GM23338 (cell line): Measurements from ENCODE around the gene MOCOS. TPM values are rescaled to one million over a fixed set of nuclear protein-coding genes. Genes with fewer than 3 reads are reported as not detected.
A peak's percentile ranks its signal among the peaks of the same experiment; 100 is the strongest.

Experiments used
- ATAC-seq: fragments of 200-7000 bp; cut with Tn5 transposase; 3 replicates; pipeline ENCODE4 v1.9.1; 2020
- DNase-seq: peaks from one replicate; pipeline ENCODE4 v3.0.0-alpha.2; 2015; ENCODE audit warnings: low spot score
- H2AFZ ChIP-seq: fragments of 200-600 bp; sonication (generic); 2 replicates; pipeline ENCODE4 v1.8.0; 2016; ENCODE audit warnings: antibody characterized with exemption, mild to moderate bottlenecking, moderate library complexity
- H3F3A ChIP-seq: fragments of 200-600 bp; sonication (generic); replicated peaks from 2 replicates; pipeline ENCODE4 v1.8.0; 2017; ENCODE audit warnings: antibody characterized with exemption, mixed run types, low read depth
- H3K27ac ChIP-seq: fragments of 200-600 bp; sonication (generic); 2 replicates; pipeline ENCODE4 v1.6.1; 2016; ENCODE audit warnings: low read depth
- H3K27me3 ChIP-seq: fragments of 200-600 bp; sonication (generic); 2 replicates; pipeline ENCODE4 v1.8.0; 2016; ENCODE audit warnings: mild to moderate bottlenecking, mixed run types, moderate library complexity; ENCODE audit not compliant: insufficient read depth
- H3K36me3 ChIP-seq: fragments of 200-600 bp; sonication (generic); 2 replicates; pipeline ENCODE4 v1.8.0; 2016; ENCODE audit warnings: mild to moderate bottlenecking; ENCODE audit not compliant: insufficient read depth
- H3K4me1 ChIP-seq: fragments of 200-600 bp; sonication (generic); 2 replicates; pipeline ENCODE4 v1.8.0; 2016; ENCODE audit warnings: mild to moderate bottlenecking, moderate library complexity; ENCODE audit not compliant: insufficient read depth
- H3K4me2 ChIP-seq: fragments of 200-600 bp; sonication (generic); 2 replicates; pipeline ENCODE4 v1.7.1; 2017; ENCODE audit warnings: mixed run types
- H3K4me3 ChIP-seq: fragments of 200-600 bp; sonication (generic); 2 replicates; pipeline ENCODE4 v1.6.1; 2016; ENCODE audit warnings: mixed run types
- H3K79me2 ChIP-seq: fragments of 200-600 bp; sonication (generic); replicated peaks from 2 replicates; pipeline ENCODE4 v1.8.0; 2017; ENCODE audit warnings: mild to moderate bottlenecking; ENCODE audit not compliant: insufficient read depth
- H3K9me2 ChIP-seq: fragments of 200-600 bp; sonication (generic); 2 replicates; pipeline ENCODE4 v1.8.0; 2017; ENCODE audit not compliant: insufficient read depth
- H4K20me1 ChIP-seq: fragments of 200-600 bp; sonication (generic); replicated peaks from 2 replicates; pipeline ENCODE4 v1.8.0; 2017; ENCODE audit warnings: mild to moderate bottlenecking; ENCODE audit not compliant: insufficient read depth
- H3K27ac Mint-ChIP-seq: 2 replicates; pipeline ENCODE4 v1.8.0; 2020; ENCODE audit warnings: inconsistent platforms, mild to moderate bottlenecking, moderate library complexity, mixed read lengths
- H3K27me3 Mint-ChIP-seq: 3 replicates; pipeline ENCODE4 v1.8.0; 2022; ENCODE audit warnings: low read depth, mild to moderate bottlenecking, moderate library complexity, mixed read lengths, inconsistent platforms; ENCODE audit not compliant: insufficient read depth, poor library complexity
- H3K36me3 Mint-ChIP-seq: 3 replicates; pipeline ENCODE4 v1.8.0; 2021; ENCODE audit warnings: low read depth, mild to moderate bottlenecking, inconsistent platforms, moderate library complexity, mixed read lengths
- H3K4me1 Mint-ChIP-seq: 3 replicates; pipeline ENCODE4 v1.8.0; 2020; ENCODE audit warnings: mild to moderate bottlenecking, inconsistent platforms, mixed read lengths
- H3K4me3 Mint-ChIP-seq: 3 replicates; pipeline ENCODE4 v1.8.0; 2021; ENCODE audit warnings: moderate library complexity, mild to moderate bottlenecking, inconsistent platforms, mixed read lengths
- H3K9me3 Mint-ChIP-seq: 3 replicates; pipeline ENCODE4 v1.8.0; 2020; ENCODE audit warnings: moderate library complexity, mild to moderate bottlenecking, inconsistent platforms, mixed read lengths
- CREB1 ChIP-seq: fragments of 250-450 bp; sonication (Bioruptor Pico); IDR thresholded peaks from 2 replicates; pipeline ENCODE4 v1.5.0; 2020; ENCODE audit warnings: low read depth, mild to moderate bottlenecking, moderate library complexity
- EZH2phosphoT487 ChIP-seq: fragments of 200-600 bp; sonication (generic); IDR thresholded peaks from one replicate; pipeline ENCODE4 v1.8.1; 2018; ENCODE audit warnings: antibody characterized with exemption; ENCODE audit not compliant: unreplicated experiment
- NANOG ChIP-seq: IDR thresholded peaks from 2 replicates; pipeline ENCODE4 v1.6.1; 2016; ENCODE audit warnings: antibody characterized with exemption, borderline replicate concordance
- POLR2AphosphoS5 ChIP-seq: IDR thresholded peaks from 2 replicates; pipeline ENCODE4 v1.6.1; 2016; ENCODE audit warnings: antibody characterized with exemption, low read depth
- ZNF331 ChIP-seq: fragments of 250-450 bp; sonication (Bioruptor Pico); IDR thresholded peaks from 2 replicates; pipeline ENCODE4 v1.5.0; 2020; ENCODE audit warnings: low read depth, mild to moderate bottlenecking, moderate library complexity
- polyA plus RNA-seq: library from polyadenylated mRNA; unstranded; fragments of >200 nt; fragmentation: Nextera tagmentation; extraction: Ambion mirVana; gene quantifications from 2 replicates; pipeline ENCODE4 v1.2.1, GENCODE V29; 2016
- total RNA-seq: library from RNA; depleted of rRNA; stranded (reverse); fragments of >200 nt; shearing (Covaris generic); gene quantifications from 2 replicates; pipeline ENCODE4 v1.2.3, GENCODE V29; 2014; rRNA removed
- TF ChIP-seq, protein P1 (sequence below): IDR thresholded peaks from 2 replicates; pipeline ENCODE4 v1.6.1; 2016; ENCODE audit warnings: antibody characterized with exemption

Gene MOCOS
- total and polyA plus RNA-seq, 2 experiments from 2014 or later = 3.9 to 7.2 TPM

DNA sequence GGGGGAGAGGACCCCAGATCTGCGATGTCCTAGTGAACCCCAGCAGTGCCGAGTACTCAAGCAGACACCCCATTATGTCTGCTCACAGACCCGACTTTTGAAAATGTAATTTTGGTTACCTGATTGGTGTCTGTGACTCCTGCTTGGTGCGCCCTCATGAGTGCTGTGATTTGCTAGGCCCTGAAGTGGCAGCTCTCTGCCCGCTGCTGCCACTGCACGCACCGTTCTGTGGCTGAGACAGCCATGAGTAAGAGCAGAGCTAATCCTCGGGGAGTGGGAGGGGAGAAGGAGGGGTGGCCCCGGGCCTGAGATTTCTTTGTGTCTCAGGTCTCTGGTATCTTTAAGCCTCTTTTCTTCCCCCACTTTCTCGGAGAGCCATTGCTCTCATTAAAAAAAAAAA, 128.4 kb downstream of the MOCOS start:
- Mint-ChIP-seq H3K27ac (no peak overlapping the region), H3K4me3 (no peak overlapping the region), H3K4me1 (peaks cover 12% of the 10 kb centered on the region), H3K36me3 (peaks cover 10% of the 10 kb centered on the region; the same call in 1 of the 3 replicates), H3K9me3 (peaks cover 19% of the 10 kb centered on the region), H3K27me3 (peaks cover 6% of the 10 kb centered on the region)
- no peak overlapping the region for H3K27ac ChIP-seq
- H3K4me3 ChIP-seq = no peak overlapping the region
- no peak overlapping the region for H3K4me2 ChIP-seq
- 0 out of 2 replicates have a peak, but pooled peaks cover 5% of the 10 kb centered on the region for H3K79me2 ChIP-seq
- no peaks in the 10 kb centered on the region for H3F3A ChIP-seq
- ATAC-seq (peak; percentile 57), DNase-seq (no peak)
- H4K20me1 ChIP-seq = no peaks in the 10 kb centered on the region
- 0 out of 2 replicates have a peak, but pooled peaks cover 8% of the 10 kb centered on the region for H3K9me2 ChIP-seq
- TF ChIP-seq EZH2phosphoT487 (no peak), NANOG (no peak), ZNF331 (CRISPR knock-in tag) (no peak)
- TF ChIP-seq, protein P1, sequence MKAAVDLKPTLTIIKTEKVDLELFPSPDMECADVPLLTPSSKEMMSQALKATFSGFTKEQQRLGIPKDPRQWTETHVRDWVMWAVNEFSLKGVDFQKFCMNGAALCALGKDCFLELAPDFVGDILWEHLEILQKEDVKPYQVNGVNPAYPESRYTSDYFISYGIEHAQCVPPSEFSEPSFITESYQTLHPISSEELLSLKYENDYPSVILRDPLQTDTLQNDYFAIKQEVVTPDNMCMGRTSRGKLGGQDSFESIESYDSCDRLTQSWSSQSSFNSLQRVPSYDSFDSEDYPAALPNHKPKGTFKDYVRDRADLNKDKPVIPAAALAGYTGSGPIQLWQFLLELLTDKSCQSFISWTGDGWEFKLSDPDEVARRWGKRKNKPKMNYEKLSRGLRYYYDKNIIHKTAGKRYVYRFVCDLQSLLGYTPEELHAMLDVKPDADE = no peak
- no peak overlapping the region for H2AFZ ChIP-seq
- no peaks in the 10 kb centered on the region for H3K36me3 ChIP-seq
- H3K4me1 ChIP-seq = no peaks in the 10 kb centered on the region; the same call in 1 of the 2 replicates
- no peaks in the 10 kb centered on the region for H3K27me3 ChIP-seq

DNA sequence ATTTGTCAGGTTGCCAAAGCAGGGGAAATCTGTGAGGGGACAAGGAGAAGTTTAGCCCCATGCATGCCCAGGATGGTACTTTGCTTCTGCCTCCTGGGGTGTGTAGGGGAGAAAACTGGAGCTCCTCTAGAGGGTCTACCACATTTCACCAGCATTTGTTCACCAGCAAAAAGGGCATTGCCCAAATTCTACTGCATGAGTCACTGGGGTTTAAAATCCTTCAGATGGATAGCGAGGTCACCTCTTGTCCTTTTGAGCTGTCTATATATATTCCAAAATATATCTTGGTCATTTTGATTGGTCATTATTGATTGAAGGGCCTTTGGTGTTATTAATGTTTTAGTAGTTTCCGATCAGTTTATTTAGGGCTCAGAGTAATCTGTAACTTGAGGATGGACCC, 128.9 kb downstream of the MOCOS start:
- no peak overlapping the region for H3K4me3 Mint-ChIP-seq
- peaks cover 9% of the 10 kb centered on the region; the same call in 2 of the 3 replicates for H3K4me1 Mint-ChIP-seq
- H3K27ac Mint-ChIP-seq = no peak overlapping the region
- DNase-seq (no peak), ATAC-seq (no peak)
- Histone ChIP-seq H4K20me1 (no peaks in the 10 kb centered on the region), H3K36me3 (no peaks in the 10 kb centered on the region), H3K27me3 (no peaks in the 10 kb centered on the region), H3K27ac (no peak overlapping the region), H2AFZ (no peak overlapping the region), H3K79me2 (0 out of 2 replicates have a peak, but pooled peaks cover 5% of the 10 kb centered on the region), H3K9me2 (0 out of 2 replicates have a peak, but pooled peaks cover 8% of the 10 kb centered on the region), H3K4me3 (no peak overlapping the region), H3K4me2 (no peak overlapping the region), H3F3A (no peaks in the 10 kb centered on the region), H3K4me1 (no peaks in the 10 kb centered on the region)
- peaks cover 6% of the 10 kb centered on the region for H3K27me3 Mint-ChIP-seq
- TF ChIP-seq CREB1 (CRISPR knock-in tag) (no peak), POLR2AphosphoS5 (no peak)
- peaks cover 19% of the 10 kb centered on the region for H3K9me3 Mint-ChIP-seq
- H3K36me3 Mint-ChIP-seq = peaks cover 10% of the 10 kb centered on the region; the same call in 1 of the 3 replicates

Other genes with a start within 250 kb of the MOCOS start
- gene RPRD1A, start 119.9 kb upstream of the MOCOS start, total RNA-seq = 155 and 157 TPM in 2 replicates
- 62.7 and 67.9 TPM in 2 replicates for gene RPRD1A, start 119.9 kb upstream of the MOCOS start, polyA plus RNA-seq
- gene SLC39A6, start 58.2 kb upstream of the MOCOS start, total RNA-seq = 46.8 and 47.3 TPM in 2 replicates
- gene SLC39A6, start 58.2 kb upstream of the MOCOS start, polyA plus RNA-seq = 18.6 and 20.8 TPM in 2 replicates
- 119 and 124 TPM in 2 replicates for gene ELP2, start 57.6 kb upstream of the MOCOS start, total RNA-seq
- 135 and 136 TPM in 2 replicates for gene ELP2, start 57.6 kb upstream of the MOCOS start, polyA plus RNA-seq
- 7.1 and 8.7 TPM in 2 replicates for gene FHOD3, start 110.2 kb downstream of the MOCOS start, total RNA-seq
- gene FHOD3, start 110.2 kb downstream of the MOCOS start, polyA plus RNA-seq = 2.4 and 2.7 TPM in 2 replicates